PFSK-1 (cell line): Measurements from ENCODE around the gene OR2B6.

ENCODE experiments used
- POLR2AphosphoS5 ChIP-seq: IDR thresholded peaks from 2 replicates; pipeline ENCODE4 v1.6.1; 2012; ENCODE audit warnings: low read depth, mild to moderate bottlenecking, control low read depth, low read length, moderate library complexity
- REST ChIP-seq, 2 experiments: IDR thresholded peaks; 2 replicates each; pipeline versions ENCODE4 v1.6.1 to v1.8.0; 2011 to 2012; ENCODE audit warnings: low read depth in 2 of 2, low read length in 2 of 2, control low read depth in 1 of 2, inconsistent platforms in 1 of 2, mild to moderate bottlenecking in 1 of 2, moderate library complexity in 1 of 2; ENCODE audit not compliant: insufficient read depth in 1 of 2
- SIN3A ChIP-seq: IDR thresholded peaks from 2 replicates; pipeline ENCODE4 v1.6.1; 2012; ENCODE audit warnings: mild to moderate bottlenecking, low read length, moderate library complexity, borderline replicate concordance; ENCODE audit not compliant: insufficient read depth
- TAF1 ChIP-seq: IDR thresholded peaks from 2 replicates; pipeline ENCODE4 v1.6.1; 2012; ENCODE audit warnings: low read length, control low read depth, borderline replicate concordance; ENCODE audit not compliant: insufficient read depth

- TF ChIP-seq POLR2AphosphoS5 = no peak
- TF ChIP-seq REST (IDR thresholded peaks at IDR 0.05; ENCODE audit: insufficient read depth in 1 of 2, low read depth in 2 of 2, low read length in 2 of 2) = no peak
- TF ChIP-seq TAF1 = no peak
- no peak for TF ChIP-seq SIN3A
Measured at GRCh38 chr6:28001351-28001750, 44.3 kb downstream of the OR2B6 start.
